Measurements from ENCODE around the gene PDLIM4.

PDLIM4 gene

DNA sequence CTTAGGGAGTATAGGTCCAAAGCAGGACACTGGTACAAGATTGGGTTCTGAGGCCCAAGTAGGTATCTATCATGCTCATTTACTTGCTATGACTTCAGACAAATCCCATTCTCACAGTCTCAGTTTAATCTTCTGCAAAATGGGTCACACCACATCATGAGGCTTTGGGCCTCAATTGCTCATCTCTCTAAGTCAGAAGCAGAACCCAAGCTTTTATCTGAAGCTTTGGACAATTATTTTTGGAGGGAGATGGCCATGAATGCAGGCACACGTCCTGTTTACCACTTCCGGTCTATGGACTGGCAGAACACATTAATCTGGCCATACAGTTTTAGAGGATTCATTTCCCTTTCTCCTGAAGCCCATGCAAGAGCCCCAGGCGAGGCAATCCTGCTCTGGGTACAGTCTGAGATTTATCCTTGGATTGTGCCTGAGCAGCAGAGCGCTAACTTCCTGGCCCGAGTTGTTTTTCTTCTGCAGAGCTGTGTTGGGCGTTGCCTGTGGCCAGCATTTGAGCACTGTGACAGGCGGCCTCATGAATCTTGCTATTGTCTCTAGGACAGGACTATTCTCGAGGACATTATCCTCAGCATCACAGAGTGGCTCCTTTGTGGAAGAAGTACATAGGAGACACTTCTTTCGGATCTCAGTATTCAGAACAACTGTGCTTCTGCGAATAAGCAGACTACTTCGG is 52.8 kb downstream of the PDLIM4 start:
- no peak for ATAC-seq

- ATAC-seq, result no peak
Measured at GRCh38 chr5:132313366-132313765, 55.9 kb downstream of the PDLIM4 start.

DNA sequence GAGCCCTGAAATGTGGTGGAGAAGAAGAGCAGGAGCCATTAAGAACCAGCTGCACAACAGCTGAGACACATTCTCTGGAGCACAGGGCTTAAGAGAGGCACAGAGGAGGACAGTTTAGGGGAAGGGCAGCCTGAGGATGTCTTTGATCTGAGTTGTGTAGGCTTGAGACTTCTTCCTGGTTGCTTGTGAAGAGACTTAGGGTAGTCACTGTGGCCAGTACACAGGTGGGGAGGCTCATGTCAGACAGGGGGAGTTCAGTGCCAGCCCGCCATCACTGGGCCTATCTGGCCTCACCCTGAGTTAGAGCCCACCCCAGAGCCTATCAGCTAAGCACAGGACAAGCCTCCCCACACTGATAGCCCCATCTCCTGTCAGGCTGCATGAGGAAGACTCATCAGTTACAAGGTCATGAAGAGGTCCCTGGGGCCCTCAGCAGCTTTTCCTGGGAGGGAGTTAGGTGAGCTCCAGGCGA is 56.5 kb downstream of the PDLIM4 start:
- ATAC-seq, result no peak

- no peak for ATAC-seq
Measured at GRCh38 chr5:132315529-132316067, 58.1 kb downstream of the PDLIM4 start.

DNA sequence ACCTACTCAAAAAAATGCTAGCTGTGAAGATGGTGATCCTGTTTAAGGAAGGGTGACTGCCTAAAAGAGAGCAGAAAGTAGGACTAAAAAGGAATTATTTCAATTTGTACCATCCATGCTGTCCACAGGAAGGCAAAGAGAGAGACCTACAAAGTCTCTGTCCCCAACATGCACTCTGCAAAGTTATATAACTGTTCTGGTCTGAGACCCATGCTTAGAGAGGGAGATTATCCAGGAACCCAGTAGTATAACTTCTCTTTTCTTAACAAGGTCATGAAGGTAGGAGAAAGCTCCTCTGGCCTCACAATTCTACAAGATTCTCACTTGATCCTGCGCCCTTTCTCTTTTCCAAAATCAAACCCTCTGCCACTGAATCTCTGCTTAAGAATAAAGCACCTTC is 62.5 kb downstream of the PDLIM4 start:
- ATAC-seq, result no peak

DNA sequence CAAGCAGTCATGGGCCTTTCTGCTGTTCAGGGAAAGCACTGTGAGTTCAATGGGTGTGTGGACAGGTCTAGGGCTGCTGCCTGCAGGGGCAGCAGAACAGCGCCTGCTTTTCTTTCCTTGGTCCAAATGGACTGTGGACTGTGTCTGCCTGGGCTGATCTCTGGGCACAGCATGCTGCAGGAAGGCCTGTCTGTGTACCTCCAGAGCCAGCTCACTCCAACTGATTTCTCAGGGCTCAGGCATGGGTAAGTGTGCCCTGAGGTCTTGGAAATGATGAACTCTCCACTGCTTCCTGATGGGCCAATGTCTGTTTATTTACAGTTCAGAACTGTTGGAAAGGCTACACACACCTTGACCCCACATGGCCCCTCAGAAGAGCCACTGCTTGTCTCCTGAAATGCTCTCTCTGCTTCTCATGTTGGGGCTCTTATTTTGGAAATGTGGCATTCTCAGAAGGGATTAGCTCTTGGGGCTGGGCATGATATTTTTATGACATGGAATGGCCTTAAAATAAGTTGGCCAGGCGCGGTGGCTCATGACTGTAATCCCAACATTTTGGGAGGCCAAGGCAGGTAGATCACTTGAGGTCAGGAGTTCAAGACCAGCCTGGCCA is 63.7 kb downstream of the PDLIM4 start:
- ATAC-seq, result no peak

DNA sequence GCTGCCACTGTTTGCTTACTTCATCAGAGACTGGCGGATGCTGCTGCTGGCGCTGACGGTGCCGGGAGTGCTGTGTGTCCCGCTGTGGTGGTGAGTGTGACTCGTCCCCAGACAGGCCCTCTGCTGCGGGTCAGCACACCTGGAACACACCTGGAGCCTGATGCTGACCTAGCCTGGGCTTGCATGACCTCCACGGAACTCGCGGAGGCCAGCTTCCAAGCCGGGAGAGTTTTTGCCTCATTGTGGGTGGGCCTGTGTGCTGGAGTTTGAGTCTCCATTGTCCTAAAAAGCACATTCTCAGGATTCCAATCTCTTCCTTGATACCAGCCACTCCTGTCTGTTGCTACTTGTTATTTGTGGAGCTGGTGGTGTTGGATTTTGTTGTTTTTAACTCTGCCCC is 64.8 kb downstream of the PDLIM4 start:
- no peak for ATAC-seq
